SW 1271 (cell line): ENCODE measurements around the gene PRAMEF20.

Source experiments
- DNase-seq, 2 experiments: peaks; one replicate each; lab custom pipeline; 2025; lab: John Stamatoyannopoulos, UW

Gene PRAMEF20

DNA sequence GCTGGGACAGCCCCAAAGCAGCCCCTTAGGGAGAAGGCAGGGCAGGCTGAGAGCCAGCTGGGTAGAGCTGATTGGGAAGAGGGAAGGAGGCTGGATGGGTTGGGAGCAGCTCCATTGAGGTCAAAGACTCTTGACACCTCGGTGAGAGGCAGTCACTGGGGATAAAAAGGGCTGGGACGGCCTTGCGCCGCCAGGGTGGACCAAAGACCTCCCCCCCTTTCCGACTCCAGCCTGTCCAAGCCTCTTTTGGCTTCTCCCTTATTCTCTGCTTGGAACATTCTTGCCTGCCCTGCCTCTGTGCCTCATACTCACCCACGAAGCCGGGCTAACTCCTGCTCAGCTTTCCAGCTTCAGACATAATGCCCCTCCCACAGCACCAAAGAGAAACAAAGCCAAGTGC lies 52.4 kb downstream of the PRAMEF20 start:
- DNase-seq = no peak

GRCh38 chr1:13465515-13465914 lies 55.3 kb downstream of the PRAMEF20 start:
- DNase-seq = no peak

GRCh38 chr1:13469343-13469742 lies 59.1 kb downstream of the PRAMEF20 start:
- DNase-seq = peak in 1 of 2 experiments; percentile 10
